Head of caudate nucleus (tissue), 42 donors: ENCODE measurements around the gene KANSL2.
"Not testable (repeated sequence)": the region's sequence is repeated elsewhere in the genome, so short reads cannot be mapped to it uniquely, and the experiment has no call there.

Experiments used
- DNase-seq, 42 donors: peaks; one replicate each; pipeline versions ENCODE4 v3.0.0 to v3.0.0-alpha.2; 2020 to 2021; ENCODE audit warnings: mixed read lengths in 7 of 42
- intact Hi-C: fragments of 100-400 bp; cut with DNase I; formaldehyde crosslinking; loops from one replicate; pipeline ENCODE4 v1.15.0; 2022

The KANSL2 gene

DNA sequence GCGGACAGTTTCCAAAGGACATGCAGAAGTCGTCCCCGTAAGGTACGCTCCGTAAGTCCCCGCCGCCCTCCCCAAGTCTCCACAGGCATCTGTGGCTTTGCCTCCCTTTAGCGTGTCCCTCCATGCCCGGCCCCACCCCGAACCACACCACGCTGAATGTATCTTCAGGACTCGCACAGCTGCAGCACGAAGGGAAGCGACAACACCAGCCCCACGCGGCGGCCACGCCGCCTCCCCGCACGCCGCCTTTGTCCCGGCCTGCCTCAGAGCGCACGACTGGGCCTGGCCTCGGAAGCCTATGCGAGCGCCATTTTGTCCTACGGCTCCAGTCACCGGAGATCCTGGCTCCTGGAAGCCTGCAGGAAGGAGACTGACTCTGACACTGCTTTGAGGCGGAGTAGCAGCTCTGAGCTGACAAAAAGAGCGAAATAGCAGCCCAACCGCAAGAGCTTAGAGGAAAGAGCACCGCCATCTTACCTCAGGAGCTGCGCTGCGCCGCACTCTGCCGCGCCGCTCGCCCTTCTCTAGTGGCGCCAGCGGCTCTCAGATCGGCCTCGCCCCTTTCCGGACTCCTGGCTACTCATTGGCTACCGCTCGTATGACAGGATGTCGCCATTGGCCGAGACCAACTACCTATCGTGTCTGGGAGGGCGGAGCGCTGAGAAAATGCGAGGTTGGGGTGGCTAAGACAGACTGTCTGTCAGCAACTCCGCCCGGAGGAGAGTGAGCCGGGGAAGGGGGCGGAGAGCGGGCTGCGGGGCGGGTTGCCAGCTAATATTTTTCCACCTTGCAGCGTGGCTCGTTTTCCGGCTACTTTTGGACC, at the start of gene KANSL2:
Gene KANSL2 (minus strand): TSS at position 529 of the 823 bp plus-strand sequence. CDS start 606 bp downstream, outside the sequence.
- intact Hi-C loops, result loop anchor here (5.0 kb wide), 1 partner anchor 35 kb away; the partner anchor contains the start of gene CCNT1
- DNase-seq, result peak; percentile 94 to 100 (median 99)

GRCh38 chr12:48728807-48729206, 46.8 kb upstream of the KANSL2 start:
- DNase-seq, result no peak
- intact Hi-C loops, result no loop called here

DNA sequence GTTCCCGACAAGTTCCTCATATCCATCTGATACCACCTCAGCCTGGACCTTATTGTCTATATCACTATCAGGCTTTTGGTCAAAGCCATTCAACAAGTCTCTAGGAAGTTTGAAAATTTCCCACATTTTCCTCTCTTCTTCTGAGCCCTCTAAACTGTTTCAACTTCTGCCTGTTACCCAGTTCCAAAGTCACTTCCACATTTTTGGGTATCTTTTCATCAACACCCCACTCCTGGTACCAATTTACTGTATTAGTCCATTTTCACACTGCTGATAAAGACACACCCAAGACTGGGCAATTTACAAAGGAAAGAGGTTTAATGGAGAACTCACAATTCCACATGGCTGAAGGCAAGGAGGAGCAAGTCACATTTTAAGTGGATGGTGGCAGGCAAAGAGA, 38.7 kb upstream of the KANSL2 start:
- DNase-seq, intact Hi-C loops: not testable (repeated sequence)

DNA sequence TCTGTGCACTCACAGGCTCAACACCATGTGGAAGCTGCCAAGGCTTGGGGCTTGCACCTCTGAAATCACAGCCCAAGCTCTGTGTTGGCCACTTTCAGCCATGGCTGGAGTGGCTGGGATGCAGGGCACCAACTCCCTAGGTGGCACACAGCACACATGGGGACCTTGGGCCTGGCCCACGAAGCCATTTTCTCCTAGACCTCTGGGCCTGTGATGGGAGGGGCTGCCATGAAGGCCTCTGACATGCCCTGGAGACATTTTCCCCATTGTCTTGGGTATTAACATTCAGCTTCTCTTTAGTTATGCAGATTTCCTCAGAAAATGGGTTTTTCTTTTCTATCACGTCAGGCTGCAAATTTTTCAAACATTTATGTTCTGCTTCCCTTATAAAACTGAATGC, 38.1 kb upstream of the KANSL2 start:
- intact Hi-C loops, DNase-seq: not testable (repeated sequence)

- not testable (repeated sequence) for DNase-seq
- intact Hi-C loops, result loop anchor here (5.0 kb wide), 1 partner anchor 37 kb away; the partner anchor contains the start of gene KANSL2
These were observed 37.0 kb upstream of the KANSL2 start for GRCh38 chr12:48719002-48719401.

GRCh38 chr12:48717252-48717695, 35.2 kb upstream of the KANSL2 start:
- intact Hi-C loops, result loop anchor here (5.0 kb wide), 1 partner anchor 35 kb away; the partner anchor contains the start of gene KANSL2
- DNase-seq, result peak in 1 of 42 donors; percentile 2

DNA sequence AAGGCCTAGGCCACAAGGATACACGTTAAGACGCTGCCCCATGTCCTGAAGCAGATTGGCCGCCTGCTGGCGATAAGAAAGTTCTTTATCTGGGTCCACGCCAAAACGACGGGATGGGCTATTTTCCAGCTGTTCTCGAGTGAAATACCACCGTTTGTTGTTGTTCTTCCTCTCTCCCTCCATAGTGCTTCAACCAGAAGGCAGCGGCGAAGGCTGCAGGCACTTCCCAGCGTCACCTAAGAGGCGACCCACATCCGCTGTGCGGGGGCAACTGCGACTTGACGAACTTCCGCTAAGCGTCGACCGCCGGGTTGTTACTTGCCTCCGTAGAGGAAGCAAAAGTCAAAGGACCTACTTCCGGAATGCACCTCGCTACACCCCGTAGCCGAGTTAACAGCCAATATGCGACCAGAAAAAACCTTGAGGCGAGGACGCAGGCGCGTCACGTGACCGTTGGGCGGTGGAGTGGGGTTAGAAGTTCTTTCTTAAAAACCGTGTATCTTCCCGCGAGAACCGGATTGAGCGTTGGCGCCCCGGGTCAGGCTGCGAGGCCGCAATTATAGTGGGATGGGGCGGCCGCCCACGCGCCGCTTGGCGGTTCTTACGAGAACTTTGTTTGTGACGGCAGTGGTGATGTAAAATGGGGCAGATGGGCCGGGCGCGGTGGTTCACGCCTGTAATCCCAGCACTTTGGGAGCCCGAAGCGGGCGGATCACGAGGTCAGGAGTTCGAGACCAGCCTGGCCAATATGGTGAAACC, 34.6 kb upstream of the KANSL2 start, which contains the start of gene CCNT1:
Gene CCNT1 (minus strand): TSS at position 215 of the 759 bp plus-strand sequence. CDS start 32 bp downstream, at position 183.
- intact Hi-C loops, result loop anchor here (5.0 kb wide), 1 partner anchor 34 kb away; the partner anchor contains the start of gene KANSL2
- peak; percentile 93 to 99 (median 97) for DNase-seq

GRCh38 chr12:48716168-48716492, 34.1 kb upstream of the KANSL2 start:
- peak in 1 of 42 donors; percentile 3 for DNase-seq
- intact Hi-C loops, result loop anchor here (5.0 kb wide), 1 partner anchor 34 kb away; the partner anchor contains the start of gene KANSL2

DNA sequence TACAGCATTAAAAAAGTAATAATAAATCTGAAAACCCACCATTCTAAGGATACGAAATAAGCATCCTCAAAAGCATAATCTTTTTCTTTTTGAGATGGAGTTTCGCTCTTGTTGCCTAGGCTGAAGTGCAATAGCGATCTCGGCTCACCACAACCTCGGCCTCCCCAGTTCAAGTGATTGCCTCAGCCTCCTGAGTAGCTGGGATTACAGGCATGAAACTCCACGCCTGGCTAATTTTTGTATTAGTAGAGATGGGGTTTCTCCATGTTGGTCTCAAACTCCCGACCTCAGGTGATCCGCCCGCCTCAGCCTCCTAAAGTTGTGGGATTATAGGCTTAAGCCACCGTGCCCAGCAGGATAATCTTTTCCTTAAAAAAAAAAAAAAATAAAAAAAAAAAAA, 30.2 kb upstream of the KANSL2 start:
- no peak for DNase-seq
- intact Hi-C loops, result no loop called here

- DNase-seq, intact Hi-C loops: not testable (repeated sequence)
These were observed 16.8 kb upstream of the KANSL2 start for GRCh38 chr12:48698822-48699221.

- no peak for DNase-seq
- intact Hi-C loops, result no loop called here
These were observed 14.6 kb upstream of the KANSL2 start for GRCh38 chr12:48696626-48697025.

DNA sequence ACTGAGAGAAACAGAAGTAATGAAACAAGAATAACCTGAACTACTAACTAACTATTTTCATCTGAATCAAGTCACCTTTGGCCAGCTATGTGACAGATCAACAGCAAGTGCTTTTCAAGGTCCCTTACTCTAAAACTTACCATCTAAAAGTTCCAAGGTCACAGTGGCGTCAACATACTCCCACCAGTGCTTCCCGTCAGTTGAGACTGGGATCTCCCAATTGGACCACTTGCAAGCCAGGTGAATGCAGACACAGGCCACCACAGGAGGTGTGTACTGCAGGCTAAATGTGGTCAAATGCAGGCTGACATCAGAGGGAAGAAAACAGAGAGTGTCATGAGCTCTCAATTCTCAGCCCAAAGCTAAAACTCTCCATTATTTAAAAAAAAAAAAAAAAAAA, 13.8 kb upstream of the KANSL2 start:
- intact Hi-C loops, result no loop called here
- DNase-seq, result no peak

- DNase-seq, result no peak
- intact Hi-C loops, result no loop called here
These were observed 12.0 kb upstream of the KANSL2 start for GRCh38 chr12:48694038-48694437.

DNA sequence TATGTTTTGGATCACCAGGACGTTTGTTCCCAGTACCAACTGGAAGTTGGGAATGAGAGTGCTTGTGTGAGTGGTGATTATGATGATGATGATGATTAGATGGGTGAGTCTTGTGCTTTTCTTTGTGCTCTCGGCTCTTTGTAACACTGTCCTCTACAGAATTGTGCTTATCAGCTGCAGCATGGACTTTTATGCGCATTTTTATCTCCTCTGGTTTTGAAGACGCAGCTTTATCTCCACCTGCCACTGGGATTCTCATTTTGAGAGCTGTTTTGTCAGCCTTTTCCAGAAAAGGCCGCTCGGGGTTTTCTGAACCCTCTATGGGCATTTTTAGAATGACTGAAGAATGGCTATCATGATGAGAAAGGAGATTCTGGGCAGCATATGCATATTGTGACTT, 11.5 kb upstream of the KANSL2 start:
- intact Hi-C loops, result no loop called here
- no peak for DNase-seq

DNA sequence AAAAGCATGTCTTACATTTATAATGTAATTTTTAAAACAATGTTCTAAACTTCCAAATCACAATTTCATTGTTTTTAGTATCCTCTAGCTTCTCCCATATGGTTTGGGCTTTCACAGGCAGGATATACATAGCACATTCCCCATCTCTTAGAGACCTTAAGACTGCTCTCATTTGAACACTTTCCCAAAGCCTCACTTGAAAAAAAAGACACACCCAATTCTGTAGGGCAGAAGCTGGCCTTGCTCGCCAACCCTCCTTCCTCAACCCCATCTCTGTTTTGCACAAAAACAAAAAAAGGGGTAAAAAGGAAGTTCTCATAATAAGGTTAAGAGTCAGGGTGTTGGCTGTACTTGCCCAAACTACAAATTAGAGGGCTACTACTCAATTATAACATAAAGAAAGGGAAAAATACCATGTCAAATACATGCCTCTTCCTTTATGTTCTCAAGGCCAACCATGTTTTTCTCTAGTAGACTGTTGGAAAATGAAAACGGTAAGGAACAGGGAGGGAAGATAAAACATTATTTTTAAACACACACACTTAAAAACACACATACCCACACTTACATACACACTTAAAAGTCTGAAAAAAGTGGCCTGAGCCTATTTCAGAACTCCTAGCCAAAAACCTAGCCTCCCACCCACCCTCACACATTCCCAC, 9.9 kb upstream of the KANSL2 start:
- intact Hi-C loops, result no loop called here

GRCh38 chr12:48690990-48691389, 9.0 kb upstream of the KANSL2 start:
- intact Hi-C loops, result no loop called here

More for the DNA sequence above, 9.9 kb upstream of the KANSL2 start:
- no peak for DNase-seq

GRCh38 chr12:48690436-48690835, 8.4 kb upstream of the KANSL2 start:
- intact Hi-C loops, result no loop called here
- no peak for DNase-seq

More at GRCh38 chr12:48690990-48691389, 9.0 kb upstream of the KANSL2 start:
- no peak for DNase-seq

GRCh38 chr12:48688836-48689235, 6.8 kb upstream of the KANSL2 start:
- intact Hi-C loops, result no loop called here
- DNase-seq, result no peak

DNA sequence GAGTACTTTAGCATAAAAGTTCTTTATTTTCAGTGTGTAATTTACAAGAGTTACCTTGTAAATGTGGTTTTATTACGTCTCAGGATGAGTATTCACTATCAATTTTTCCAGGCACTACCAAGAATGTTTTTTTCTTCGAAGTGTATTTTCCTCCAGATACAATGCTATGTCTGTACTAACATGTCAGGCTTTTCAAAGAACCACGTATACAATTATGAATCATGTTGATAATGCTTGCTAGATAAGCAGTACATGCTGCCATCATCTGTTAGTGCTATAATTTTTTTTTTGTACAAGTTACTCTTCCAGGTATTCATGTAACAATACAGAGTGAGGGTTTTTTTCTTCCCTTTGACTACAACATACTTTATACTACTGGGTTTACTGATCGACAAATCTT, 5.6 kb upstream of the KANSL2 start:
- DNase-seq, result no peak
- intact Hi-C loops, result no loop called here
